Measurements from ENCODE around the gene KLC1. TPM values are rescaled to one million over a fixed set of nuclear protein-coding genes. Genes with fewer than 3 reads are reported as not detected.
A peak's percentile ranks its signal among the peaks of the same experiment; 100 is the strongest.
"Not testable (repeated sequence)": the region's sequence is repeated elsewhere in the genome, so short reads cannot be mapped to it uniquely, and the experiment has no call there.

Gene KLC1
- 96.3 and 129 TPM in 2 replicates for total RNA-seq

DNA sequence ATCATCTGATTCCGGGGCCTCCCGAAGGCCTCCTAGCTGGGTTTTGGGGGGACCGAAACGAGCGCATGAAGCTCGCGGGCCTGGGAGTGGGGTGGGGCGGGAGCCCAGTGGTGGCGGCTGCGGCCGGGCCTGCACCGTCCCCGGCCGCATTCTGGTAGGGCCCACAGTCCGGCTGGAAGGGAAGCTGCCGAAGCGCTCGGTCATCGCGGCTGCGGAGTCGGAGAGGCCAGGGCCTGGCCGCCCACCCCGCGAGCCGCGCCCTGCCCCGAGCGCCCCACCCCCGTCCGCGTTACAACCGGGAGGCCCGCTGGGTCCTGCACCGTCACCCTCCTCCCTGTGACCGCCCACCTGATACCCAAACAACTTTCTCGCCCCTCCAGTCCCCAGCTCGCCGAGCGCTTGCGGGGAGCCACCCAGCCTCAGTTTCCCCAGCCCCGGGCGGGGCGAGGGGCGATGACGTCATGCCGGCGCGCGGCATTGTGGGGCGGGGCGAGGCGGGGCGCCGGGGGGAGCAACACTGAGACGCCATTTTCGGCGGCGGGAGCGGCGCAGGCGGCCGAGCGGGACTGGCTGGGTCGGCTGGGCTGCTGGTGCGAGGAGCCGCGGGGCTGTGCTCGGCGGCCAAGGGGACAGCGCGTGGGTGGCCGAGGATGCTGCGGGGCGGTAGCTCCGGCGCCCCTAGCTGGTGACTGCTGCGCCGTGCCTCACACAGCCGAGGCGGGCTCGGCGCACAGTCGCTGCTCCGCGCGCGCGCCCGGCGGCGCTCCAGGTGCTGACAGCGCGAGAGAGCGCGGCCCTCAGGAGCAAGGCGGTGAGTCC is at the start of gene KLC1:
Gene KLC1 (plus strand): TSS at position 528 of the 819 bp plus-strand sequence. CDS start 25,354 bp downstream, outside the sequence.
- peak; percentile 71 to 83 for DNase-seq (ENCODE audit: low read depth in 2 of 2)

DNA sequence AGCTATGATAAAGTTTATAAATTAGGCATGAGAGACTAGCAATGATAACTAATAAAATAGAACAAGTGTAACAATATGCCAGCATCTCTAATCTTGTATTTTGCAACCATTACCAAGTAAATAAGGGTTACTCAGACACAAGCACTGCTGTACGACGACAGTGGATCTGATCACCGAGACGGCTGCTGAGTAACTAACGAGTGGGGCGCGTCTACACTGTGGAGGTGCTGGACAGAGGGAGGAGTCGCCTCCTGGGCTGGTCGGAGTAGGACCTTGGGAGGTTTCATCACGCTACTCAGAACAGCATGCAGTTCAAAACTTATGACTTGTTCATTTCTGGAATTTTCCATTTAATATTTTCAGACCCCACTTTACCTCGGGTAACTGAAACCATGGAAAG is 47.8 kb upstream of the KLC1 start:
- no peak for DNase-seq (ENCODE audit: low read depth in 2 of 2)

DNA sequence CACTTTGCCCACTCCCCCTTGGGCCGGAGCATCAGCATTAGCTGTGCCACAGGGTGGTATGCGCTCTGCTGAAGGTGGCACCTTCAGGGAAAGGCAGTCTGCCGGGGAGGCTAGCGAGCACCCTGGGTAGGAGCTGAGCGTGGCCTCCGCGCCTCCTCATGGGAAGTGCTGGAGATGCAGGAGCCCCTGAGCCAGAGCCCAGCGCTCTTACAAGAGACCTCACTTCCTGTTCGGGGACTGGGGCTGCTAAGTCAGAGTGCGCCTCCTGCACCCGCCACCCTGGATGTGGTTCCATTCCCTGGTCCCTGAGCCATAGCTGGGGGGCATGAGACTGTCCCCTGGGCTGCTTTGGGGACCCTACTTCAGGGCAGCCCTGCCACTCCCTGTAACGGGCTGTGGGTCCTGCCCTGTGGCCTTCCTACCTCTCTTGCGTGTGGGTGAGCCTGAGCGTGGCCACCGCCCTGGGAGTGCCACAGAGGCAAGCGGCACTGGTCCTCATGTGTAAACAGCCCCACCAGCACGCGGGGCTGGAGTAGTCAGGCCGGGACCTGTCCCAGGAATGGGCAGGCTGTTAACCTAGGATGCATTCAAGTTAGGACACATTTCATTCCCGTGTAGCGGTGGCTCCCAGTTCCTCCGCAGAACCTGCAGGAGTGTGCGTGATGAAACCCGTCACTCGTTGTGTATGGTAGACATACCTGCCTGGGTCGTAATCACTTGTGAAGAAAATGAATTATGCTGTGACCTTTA is 46.9 kb upstream of the KLC1 start:
- DNase-seq (ENCODE audit: low read depth in 2 of 2): no peak

DNA sequence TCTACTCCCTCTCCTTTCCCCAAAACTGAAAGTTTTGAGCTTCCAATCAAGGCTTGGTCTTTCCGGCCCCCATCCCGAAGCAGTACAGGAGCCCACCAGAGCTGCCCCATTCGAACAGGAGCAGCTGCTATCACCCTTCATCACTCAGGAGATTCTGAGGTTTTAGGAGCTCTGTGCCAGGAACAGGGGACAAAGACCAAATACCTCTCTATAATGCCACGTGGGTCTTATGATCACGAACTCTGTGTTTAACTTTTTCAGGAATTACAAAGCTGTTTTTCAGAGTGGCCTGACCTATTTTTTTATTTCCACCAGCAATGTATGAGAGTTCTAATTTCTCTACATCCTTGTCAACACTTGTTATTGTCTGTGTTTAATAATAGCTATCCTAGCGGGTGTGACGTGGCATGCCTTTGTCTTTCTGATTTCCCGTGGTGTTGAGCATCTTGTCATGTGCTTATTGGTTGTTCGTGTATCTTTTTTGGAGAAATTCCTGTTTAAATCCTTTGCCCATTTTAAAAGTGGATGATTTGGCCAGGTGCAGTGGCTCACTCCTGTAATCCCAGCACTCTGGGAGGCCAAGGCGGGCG is 44.6 kb upstream of the KLC1 start:
- peak in 1 of 2 donors; percentile 90 for DNase-seq (ENCODE audit: low read depth in 2 of 2)

DNA sequence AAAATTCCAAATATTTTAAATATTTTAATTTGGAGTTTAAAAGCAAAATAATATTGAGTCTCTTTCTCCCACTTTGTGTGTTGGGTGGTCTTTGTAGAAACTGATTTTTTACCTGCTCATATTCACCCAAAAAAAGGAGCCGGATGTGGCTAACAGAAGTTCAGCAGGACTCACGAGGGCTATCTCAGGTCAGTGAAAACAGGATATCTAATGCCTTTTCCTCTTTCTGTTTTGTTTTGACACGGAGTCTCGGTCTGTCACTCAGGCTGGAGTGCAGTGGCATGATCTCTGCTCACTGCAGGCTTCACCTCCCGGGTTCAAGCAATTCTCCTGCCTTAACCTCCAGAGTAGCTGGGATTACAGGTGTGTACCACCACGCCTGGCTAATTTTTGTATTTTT is 35.4 kb upstream of the KLC1 start:
- DNase-seq (ENCODE audit: low read depth in 2 of 2): peak in 1 of 2 donors; percentile 57

DNA sequence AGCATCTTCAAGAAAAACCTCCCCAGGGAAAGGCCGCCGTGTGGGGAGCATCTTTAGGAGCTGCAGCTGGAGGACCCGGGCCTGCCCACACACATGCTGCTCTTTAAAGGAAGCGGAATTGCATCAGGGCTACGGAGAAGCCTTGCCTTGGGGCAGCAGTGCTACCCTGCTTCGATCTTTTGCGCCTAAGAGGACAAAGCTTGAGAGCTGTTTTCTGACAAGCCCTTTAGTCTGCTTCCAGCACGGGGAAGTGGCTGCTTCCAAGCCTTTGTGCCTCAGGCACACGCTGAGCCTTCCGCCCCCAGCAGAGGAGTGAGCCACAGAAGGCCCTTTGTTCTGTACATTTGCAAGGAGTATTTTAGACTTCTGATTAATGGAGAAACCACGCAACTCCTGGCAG is 34.7 kb upstream of the KLC1 start:
- DNase-seq (ENCODE audit: low read depth in 2 of 2): no peak

DNA sequence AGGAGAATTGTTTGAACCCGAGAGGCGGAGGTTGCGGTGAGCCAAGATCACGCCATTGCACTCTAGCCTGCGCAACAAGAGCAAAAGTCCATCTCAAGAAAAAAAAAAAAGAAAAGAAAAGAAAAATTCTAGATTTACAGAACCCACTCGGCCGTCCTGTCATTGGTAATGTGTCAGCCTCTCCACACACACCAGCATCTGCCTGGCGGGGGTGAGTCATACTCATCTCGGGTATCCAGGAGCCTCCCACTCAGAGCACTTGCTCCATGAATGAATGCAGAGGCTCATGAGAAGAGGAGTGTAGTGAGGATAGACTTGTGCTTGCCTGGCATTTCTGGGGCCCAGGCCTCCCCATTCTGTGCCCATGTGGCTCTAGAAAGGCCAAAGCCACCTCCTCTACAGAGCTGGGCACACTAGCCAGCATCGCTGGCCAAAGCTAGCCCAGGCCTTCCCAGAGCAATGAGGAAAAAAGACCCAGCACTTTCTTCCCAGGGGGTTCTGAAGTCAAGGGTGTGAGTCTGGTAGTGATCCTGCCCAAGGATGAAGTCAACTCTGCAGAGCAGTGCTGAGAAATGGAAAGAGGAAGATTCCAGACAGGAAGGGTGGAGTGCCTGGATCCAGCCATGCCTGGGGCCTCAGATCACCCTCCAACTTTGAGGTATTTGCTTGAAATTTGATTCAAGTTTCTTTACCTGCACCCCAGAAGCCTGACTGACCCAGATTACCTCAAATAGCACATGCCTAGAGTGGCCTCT is 31.2 kb upstream of the KLC1 start:
- DNase-seq (ENCODE audit: low read depth in 2 of 2): peak in 1 of 2 donors; percentile 76

DNA sequence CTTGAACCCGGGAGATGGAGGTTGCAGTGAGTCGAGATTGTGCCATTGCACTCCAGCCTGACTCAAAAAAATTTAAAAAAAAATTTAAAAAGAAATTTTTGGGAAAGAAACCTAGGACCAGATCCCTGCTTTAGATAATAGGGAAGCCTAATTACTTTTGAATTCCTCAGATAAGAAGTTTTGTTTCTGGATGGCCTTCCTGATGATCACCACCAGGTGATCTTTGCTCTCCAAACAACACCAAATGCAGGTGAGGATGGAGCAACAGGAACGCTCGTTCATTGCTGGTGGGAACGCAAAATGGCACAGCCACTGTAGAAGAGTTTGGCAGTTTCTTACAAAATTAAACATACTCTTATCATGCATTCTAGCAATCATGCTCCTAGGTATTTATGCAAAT is 28.5 kb upstream of the KLC1 start:
- DNase-seq (ENCODE audit: low read depth in 2 of 2): no peak

DNA sequence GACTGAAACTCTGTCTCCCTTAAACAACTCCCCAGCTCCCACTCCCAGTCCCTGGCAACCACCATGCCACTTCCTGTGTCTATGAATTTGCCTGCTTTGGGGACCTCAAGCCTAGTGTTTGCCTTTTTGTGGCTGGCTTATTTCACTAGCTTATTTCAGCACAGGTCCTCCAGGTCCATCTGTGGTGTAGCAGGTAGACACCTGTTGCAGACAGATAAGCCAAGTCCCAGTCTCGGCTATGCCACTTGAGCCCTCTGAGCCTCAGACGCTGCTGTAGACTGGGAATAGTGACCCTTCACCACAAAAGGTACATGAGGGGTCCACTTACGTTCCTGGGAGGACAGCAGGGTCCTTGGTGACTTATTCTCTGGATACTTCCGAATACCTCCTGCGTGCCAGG is 24.4 kb upstream of the KLC1 start:
- no peak for DNase-seq (ENCODE audit: low read depth in 2 of 2)

DNA sequence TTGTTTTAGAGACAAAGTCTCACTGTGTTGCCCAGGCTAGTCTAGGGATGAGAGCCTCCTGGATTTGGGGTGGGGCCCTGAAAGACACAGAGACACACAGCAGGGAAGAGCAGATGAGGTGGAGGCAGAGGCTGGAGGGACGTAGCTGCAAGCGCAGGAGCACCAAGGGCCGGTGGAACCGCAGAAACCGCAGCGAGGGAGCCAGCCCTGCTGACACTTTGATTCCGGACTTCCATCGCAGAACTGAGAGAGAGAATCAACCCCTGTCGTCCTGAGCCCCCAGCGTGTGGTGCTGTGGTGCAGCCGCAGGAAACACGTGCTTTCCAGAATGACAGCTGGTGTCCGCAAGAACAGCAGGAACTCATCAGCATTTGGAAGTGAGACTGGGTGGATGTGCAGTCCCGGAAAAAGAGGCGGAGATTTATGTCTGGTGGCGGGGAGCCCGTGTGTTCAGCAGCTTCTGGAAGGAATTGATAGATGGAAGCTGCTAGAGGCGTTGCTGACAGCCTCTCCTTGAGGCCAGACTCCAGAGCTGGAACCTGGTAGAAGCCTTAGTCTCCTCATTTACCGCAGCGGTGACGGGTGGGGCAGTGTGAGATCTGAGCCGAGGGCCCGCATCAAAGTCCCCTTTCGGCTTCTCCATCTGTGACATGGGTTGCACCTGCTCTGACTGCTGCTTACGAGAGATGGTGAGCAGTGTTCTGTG is 21.9 kb upstream of the KLC1 start:
- DNase-seq (ENCODE audit: low read depth in 2 of 2): peak; percentile 64 to 90

DNA sequence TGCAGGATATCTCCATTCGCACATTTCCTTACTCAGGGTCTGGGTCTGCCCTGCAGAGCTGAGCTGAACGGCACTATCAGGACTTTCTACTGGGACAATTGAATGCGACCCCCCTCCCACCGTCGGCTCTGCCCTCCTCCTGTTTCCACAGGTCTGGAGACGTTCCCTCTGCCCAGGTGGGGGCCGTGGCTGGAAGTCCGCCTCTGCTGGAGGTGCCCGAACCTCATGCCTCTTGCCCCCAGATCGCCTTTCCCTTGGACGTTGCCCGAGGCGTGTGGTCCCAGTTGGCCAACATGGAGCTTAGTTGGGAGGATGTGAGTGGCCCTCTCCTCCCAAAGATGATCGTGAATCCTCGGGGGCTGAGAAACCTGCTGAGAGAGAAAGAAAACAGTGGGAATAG is 21.2 kb upstream of the KLC1 start:
- no peak for DNase-seq (ENCODE audit: low read depth in 2 of 2)

DNA sequence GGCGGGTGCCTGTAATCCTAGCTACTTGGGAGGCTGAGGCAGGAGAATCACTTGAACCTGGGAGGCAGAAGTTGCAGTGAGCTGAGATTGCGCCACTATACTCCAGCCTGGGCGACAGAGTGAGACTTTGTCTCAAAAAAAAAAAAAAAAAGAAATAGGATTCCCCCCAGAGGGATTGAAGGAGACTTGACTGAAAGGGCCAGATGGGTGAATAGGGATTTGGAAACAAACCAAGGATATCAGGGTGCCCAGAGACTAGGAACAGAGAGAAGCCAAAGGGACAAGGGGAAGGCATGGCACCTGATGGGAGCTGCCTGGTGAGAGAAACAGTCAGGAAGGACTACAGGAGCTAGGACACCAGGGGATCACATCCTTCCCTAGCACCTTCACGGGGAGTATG is 19.9 kb upstream of the KLC1 start:
- DNase-seq (ENCODE audit: low read depth in 2 of 2): not testable (repeated sequence)

DNA sequence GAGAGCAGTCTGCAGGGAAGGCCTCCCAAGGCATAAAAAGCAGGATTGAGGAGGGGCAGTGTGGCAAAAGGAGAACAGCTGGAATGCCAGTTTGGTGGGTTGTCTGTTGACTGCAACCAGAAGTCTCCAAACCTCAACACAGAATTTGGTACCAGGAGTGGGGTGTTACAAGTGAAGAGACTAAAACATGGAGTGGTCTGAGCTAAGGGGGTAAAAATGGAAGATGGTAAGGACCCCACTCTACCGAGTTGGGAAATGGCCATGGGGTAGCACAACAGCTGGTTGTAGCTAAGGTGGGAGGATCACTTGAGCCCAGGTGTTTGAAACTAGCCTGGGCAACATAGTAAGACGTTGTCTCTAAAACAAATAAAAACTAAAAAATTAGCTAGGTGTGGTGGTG is 17.8 kb upstream of the KLC1 start:
- no peak for DNase-seq (ENCODE audit: low read depth in 2 of 2)

DNA sequence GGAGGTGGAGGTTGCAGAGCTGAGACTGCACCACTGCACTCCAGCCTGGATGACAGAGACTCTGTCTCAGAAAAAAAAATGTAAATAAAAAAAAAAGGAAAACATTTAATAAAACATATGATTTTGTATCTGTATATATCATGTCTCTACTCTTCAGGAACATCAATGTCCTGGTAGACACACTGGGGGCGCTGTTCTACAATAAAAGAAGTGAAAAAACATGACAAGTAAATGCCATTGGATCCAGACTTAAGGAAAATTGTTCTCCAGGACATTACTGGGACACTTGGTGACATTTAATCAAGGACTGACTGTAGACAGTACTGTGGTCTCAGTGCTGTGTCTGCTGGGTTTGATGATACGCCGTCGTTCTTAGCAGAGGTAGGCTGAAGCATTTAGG is 15.5 kb upstream of the KLC1 start:
- peak; percentile 49 to 54 for DNase-seq (ENCODE audit: low read depth in 2 of 2)

DNA sequence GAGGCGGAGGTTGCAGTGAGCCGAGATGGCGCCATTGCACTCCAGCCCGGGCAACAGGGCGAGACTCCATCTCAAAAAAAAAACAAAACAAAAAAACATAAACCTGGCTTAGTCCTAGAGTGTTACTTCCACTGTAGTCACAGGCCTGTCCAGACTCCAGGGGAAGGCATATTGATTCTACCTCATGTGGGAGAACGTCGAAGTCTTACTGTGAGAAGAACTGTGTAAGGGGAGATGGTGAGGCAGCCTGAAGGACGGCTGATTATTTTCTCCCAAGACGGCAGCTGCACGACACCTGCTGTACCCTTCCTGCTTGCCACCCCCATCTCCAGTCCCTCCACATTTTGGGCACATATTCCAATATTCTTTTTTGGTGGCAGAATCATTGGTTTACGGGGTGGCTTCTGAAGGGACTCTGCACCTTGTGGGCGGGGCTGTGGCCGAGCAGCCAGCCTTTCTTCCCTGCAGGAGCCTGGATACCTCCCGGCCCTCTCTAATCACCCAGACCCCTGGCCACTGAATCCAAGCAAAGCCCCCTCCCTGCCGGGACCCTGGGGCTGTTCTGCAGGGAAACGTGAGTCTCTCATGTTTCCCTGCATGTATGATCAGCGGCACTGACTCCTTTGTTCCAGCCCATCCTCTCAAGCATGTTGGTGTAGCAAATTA is 12.2 kb upstream of the KLC1 start:
- DNase-seq (ENCODE audit: low read depth in 2 of 2): no peak

DNA sequence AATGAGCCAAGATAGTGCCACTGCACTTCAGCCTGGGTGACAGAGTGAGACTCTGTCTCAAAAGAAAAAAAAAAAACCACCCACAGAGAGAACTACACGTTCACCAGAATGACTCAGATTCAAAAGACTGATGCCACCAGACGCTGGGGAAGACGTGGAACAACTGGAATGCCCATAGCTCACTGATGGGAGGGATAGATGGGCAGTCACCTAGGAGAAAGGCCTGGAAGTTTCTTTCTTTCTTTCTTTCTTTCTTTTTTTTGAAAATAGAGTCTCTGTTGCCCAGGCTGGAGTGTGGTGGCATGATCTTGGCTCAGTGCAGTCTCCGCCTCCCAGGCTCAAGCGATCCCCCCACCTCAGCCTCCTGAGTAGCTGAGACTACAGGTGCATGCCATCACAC is 10.0 kb upstream of the KLC1 start:
- no peak for DNase-seq (ENCODE audit: low read depth in 2 of 2)

DNA sequence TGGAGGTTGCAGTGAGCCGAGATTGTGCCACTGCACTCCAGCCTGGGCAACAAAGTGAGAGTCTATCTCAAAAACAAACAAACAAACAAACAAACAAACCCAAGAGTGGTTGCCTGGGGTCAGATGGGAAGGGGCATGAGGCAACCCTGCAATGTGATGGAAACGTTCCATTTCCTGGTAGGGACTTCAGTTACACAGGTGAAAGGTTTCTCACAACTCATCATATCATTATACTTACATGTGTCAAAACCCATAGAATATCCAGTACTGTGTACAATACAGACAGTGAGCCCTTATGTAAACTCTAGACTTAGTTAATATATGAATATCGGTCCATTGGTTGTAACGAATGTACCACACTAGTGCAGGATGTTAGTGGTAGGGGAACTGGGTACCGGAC is 7.2 kb upstream of the KLC1 start:
- DNase-seq (ENCODE audit: low read depth in 2 of 2): no peak

DNA sequence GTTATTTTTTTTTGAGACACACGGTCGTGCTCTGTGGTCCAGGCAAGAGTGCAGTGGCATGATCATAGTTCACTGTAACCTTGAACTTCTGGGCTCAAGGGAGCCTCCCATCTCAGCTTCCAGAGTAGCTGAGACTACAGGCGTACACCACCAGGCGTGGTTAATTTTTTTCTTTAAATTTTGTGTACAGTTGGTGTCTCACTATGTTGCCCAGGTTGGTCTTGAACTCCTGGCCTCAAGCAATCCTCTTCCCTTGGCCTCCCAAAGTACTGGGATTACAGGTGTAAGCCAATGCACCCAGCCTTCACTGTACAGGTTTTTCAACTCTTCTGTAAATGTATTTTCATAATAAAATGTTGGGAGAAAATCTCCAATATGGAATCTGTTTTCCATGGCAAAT is 5.7 kb upstream of the KLC1 start:
- no peak for DNase-seq (ENCODE audit: low read depth in 2 of 2)

DNA sequence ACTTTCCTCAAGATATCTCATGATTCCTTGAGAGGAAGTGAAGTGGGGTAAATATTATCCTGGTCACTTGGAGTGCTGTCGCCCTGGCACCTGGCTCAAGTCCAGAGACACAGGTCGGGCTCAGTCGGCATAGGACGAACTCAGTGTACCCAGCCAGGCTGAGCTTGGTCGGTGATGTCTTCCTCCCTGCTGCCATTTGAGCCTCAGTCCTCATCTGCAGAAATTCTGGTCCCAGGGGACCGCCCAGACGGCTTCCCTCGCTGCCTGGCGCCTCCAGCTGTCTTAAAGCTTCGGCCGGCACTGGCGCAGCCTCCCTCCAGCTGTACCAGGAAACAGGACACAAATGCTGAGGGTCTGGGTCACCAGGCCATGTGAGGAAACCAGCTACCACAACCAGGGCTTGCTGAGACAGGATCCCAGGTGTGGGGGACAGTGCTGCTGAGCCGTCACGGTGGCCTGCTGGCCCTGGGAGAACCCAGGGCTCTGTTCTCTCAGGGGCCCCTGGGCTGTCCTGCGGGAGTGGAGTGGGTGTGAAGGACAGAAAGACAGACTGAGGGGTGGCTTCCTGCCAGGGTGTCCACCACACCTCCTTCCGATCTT is 5.0 kb upstream of the KLC1 start:
- peak in 1 of 2 donors; percentile 26 for DNase-seq (ENCODE audit: low read depth in 2 of 2)

DNA sequence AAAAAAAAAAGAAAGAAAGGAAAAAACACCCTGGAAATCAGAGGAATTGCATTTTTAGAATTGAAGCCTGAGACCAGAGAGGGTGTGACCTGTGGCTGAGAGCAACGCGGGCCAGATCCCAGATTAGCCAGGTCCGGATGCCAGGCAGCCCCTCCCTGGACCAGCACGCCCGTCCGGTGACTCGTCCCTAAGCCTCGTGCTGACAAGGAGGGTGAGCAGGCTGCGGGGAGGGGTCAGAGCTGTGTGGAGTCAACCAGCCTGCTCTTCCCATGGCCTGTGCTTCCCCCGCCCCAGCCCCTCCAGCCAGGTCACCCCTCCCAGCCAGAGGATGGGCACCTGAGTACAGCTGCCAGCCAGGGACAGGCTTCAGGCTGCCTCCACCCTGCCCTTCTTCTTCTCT is 4.2 kb upstream of the KLC1 start:
- DNase-seq (ENCODE audit: low read depth in 2 of 2): peak; percentile 66 to 69
